NT2/D1 (cell line): ENCODE data around the gene CUL3.

Experiments
- SUZ12 ChIP-seq: IDR thresholded peaks from 2 replicates; pipeline ENCODE4 v1.6.1; 2011; ENCODE audit not compliant: insufficient read length, insufficient read depth; ENCODE audit errors: extremely low read depth
- YY1 ChIP-seq: IDR thresholded peaks from 2 replicates; pipeline ENCODE4 v1.6.1; 2011; ENCODE audit not compliant: insufficient read length, insufficient read depth
- ZNF274 ChIP-seq: IDR thresholded peaks from 2 replicates; pipeline ENCODE4 v1.6.1; 2011; ENCODE audit warnings: mild to moderate bottlenecking, low read depth, low read length

DNA sequence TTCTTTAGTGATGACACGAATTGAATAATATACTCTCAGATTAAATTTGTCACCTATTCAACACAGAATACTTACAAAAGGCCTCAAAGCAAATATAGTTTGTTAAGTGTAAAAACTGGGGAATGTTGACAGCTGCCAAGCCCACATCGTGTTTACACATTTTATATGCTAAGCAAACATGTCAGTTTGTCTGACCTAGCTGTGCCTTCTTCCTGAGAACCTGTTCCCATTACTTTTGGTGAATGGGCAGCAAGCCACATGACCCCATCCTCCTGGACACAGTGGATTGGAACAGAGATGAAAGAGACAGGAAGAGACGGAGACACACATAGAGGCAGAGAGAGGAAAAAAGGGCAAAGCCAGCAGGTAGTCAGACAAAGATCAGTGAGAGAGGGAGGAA lies 22.9 kb upstream of the CUL3 start:
- TF ChIP-seq ZNF274 (no peak), YY1 (no peak), SUZ12 (no peak)
